HG02870 (cell line): Measurements from ENCODE around the gene TPPP3.

Experiments
- ATAC-seq: cut with Tn5 transposase; IDR thresholded peaks from one replicate; pipeline ENCODE4 v1.9.1; 2021; ENCODE audit warnings: mild to moderate bottlenecking, moderate library complexity; ENCODE audit not compliant: unreplicated experiment

Gene TPPP3

DNA sequence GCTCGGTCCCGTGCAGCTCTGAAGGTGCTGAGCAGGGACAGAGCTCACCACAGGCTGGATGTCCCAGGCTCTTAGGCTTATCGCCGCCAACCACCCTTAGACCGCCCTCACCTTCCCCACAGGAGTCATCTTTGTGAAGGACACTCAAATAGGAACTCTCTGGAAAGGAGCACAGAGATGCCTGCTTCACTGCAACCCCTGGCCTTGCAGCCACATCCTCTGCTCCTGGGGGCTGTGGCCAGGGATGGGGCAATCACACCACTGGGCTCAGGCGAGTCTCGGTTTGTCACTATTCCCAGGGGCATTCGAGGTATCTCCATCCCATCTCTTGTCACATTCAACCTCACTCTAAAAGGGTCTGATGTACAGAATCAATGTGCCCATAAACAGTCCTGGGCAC, 12.0 kb upstream of the TPPP3 start:
- no peak for ATAC-seq

DNA sequence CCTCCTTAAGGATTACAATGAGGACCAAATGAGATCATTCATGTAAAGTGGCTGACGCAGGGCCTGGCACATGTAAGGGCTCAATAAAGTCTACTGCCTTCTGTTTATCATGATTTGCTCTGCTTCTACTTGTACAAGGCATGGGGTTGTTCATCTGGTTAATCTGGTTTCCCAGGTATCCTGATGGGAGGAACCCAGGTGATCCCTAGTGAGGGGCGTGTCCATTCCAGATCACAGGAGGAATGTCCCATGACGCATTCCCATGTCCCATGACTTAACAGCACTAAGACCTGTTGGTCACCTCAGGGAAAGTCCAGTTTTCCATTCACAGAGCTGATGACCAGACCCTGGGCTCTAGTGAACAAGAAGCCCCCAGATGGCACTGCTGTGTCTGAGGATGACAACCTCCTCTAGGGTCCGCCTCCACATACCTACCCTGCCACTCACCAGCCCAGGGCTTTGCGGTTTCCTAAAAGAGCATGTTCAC, 11.5 kb upstream of the TPPP3 start:
- no peak for ATAC-seq

DNA sequence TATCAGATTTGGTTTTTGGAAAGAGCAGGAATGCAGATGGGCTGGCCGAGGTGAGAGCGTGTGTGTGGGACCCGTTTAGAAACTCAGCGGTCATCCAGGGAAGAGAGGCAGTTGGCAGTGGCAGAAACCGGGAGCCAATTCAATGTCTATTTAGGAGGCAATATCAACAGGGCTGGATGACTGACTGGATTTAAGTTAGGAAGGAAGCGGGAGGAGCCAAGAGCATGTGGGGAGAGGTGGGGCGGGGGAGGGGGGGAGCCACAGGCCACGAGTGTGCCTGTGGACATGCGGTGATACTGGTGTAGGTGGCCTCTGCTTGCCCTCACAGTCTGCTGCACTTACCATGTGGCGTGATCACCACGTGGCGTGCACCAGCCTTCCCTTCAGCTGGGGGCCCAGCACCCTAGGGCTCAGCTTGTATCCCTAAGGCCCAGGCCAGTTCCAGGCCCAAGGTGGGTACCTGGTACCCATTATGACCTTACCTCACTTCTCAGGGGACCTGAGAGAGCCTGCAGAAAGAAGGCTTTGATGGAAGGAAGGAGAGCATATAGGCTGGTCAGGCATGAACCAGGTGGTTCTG, 10.8 kb upstream of the TPPP3 start:
- ATAC-seq, result no peak

DNA sequence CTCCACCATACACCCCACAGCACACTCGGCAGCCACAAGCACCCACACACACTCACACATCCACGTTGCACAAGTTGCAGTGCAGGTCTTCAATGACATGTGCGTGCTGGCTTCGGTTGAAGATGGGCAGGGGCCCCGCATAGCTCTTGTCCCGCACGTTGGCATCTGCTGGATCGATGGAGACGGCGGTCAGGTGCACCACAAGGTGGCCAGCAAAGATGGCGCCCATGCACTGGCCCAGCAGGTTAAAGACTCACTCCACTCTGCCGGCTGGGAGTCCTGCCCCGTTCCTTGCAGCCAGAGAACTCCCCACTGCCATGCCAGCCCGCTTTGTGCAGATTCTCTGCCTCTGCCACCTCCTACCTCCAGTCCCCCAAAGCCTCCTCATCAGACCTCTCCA, 7.6 kb upstream of the TPPP3 start:
- ATAC-seq, result no peak

DNA sequence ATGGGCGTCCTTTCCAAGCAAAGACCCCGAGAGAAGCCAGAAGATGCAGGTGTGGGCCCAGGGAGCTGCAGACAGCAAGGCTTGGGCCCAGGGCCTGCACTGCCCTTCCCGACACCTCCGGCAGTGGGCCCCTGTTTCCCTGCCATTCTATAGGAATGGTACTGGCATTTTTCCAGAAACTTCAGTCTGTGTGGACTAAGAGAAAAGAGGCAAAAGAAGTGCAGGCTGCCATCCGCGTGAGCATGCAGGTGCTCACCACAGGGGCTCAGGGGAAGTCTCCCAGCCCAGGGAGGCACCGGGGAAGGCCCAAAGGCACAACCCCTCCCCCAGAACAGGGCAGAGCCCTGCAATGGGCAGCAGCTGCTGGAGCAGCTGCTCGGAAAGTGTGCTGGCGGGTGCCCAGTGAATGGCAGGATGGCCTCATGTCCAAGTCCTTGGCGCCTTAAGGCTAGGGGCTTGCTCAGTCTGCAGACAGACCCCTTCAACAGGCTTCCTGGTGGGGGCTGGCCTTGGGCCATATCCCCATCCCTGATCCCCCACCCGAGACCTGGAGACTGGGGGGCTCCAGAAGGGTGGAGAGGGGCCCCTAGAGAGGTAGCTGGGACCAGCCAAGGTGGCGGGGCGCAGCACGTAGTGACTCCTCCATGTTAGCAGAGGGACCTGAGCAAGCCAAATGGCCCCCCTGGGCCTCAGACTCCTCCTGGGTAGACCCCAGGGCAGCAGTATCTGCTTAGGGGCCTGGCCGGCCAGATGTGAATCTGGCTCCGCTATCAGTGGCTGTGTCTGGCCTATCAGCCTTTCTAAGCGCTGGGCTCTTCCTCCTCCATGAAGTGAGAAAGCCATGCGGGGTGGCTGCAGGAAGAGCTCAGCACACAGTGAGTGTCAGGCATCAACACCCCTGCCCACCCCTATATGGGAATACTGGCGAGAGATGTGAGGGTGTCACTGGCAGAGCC, 6.7 kb upstream of the TPPP3 start:
- ATAC-seq, result no peak

DNA sequence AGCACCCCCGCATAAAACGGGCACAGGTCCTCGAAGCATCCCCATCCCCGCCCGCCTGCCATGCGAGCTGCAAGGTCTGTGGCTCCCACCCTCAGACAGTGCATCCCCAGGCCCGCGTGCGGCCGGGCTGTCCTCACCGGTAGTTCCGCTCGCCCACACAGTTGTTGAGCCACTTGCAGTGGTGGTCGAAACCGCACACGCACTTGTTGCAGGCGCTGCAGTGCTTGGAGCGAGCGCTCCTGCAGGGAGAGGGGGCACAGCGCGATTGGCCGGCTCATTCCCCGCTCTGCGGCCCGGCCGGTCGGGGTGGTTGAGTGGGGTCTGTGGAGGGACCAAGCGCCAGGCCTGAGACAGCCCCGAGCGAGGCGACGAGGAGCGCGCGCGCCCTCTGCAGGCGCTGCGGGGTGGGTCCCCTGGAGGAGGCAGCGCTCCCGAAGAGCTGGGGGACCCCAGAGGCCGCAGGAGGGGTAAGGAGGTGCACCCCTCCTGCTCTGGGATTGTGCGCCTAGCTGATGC, 6.0 kb upstream of the TPPP3 start:
- no peak for ATAC-seq

DNA sequence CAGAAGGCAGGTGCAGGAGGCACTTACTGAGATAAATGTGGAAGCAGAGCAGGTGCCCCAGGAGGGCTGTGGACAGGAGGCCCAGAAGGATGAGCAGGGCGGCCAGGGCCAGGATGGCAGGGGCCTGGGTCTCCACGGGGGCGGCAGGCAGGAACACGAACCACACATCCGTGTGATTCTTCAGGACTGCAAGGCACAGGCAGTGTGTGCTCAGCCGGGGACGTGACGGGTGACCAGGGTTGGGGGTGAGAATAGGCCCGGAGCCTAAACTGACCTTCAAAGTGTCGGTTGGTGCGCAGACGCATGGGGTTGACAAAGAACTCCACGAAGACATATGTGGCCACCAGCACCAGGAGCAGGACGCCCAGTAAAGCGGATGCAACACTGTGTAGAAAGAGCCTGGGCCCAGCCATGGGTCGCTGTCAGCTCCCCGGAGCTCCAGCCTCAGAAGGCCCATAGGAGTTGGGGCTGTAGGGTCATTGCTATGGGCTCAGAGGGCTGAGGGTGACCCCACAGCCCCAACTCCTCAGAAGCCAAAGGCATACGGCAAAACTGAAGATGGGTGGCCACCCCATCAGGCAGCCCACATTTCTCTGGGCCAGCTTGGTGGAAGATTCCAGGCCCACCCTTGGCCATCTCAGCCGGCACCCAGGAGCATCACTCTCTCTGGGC, 5.4 kb upstream of the TPPP3 start:
- ATAC-seq, result no peak

DNA sequence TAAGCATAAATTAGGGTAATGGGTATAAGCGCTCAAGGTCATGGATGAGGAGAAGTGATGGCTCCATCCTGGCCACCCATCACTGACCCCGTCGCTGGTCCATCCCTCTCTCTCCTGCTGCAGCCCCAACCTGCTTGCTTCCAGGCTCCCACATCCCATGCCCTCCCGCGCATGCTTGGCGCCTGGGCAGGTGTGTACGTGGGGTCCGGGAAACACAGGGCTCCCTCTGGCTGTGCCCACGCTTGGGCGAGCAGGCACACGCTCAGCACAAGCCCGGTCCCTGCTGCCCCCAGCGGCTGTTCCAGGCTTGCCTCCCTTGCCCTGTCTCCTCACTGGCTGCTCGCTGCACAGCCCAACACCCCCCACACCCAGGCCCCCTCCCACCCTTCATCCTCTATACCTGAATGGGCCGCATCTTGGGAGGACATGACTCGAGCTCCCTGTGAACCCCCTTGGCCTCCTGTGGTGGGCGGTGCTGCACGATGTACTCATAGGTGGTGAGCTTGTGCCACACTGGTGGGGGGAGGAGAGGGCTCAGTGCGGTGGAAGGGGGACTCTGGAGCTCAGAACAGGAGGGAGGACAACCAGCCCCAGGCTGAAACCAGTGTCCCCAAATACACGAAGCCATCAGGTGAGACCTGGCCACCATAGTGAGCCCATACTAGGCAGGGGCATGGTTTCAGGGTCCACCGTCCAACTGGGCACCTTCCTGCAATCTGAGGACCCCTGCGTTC, 4.7 kb upstream of the TPPP3 start:
- ATAC-seq, result no peak

DNA sequence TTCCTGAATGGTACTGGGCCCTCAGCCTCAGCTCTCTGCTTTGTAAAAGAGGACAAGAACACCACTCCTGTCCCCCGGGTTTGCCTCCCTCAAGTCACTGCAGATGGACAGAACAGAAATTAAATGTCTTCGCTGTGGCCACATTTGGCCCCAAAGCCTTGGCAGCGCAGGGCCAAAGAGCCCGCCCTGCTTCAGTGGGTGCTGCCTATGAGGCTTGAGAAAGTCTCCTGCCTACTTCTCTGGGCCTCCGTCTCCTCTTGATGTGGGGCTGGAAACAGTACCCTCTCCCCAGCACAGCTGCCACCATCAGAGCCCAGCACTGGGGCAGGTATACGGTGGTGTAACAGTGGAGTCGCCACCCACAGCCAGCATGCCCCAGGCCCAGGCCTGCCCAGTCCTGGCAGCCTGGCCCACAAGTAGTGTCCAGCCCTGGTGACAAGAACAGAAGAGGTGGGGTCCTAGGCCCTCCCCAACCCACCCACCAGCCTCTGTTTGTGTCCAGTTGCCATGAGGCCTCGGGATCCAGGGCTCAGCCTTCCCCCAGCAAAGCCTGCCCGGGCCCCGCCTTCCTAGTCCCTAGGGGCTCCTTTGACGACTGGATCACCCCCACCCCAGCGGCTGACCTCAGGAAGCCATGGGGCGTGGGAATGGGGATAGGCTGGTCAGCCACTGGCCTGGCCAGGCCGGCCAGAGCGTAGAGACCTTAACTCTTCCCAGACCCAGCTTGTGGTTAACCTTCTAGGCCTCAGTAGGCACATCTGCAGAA, 3.9 kb upstream of the TPPP3 start:
- no peak for ATAC-seq

DNA sequence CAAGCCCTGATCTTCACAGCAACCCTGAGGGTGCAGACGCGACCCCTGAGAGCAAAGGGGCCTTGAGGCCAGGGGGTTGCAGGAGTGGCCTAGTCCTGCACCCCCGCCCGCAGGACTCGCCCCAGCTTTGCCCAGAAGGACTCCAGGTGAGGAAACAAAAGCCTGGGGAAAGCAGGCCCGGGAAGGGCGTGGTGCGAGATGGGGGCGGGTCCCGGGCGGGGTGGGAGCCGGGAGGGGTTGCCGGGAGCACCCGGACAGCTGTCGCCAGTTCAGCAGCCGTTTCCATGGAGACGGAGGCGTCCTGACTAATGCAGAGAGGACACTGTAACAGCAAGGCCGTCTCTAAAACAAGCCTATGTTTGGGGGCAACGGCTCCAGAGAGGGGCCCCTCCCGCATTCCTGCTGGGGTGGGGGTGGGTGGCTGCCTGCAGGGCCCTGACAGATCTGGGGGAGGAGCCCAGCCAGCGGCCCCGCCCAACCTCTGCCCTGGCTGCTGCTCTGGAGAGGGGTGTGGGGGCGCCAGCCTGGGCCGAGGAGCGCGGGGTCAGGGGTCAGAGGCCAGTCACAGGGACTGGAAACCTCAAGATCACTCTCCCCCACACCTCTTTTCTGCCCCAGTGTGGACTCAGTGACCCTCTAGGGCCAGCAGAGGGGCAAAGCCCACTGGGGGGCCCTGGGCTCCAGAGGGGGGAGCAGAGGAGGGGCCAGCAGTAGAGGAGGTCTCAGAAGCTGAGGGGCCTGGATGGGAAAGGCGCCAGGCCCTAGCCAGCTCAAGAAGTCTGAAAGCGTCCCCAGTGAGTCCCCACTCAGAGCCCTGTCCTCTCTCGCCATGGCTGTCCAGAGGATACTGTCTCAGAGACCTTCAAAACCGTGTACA, 3.1 kb upstream of the TPPP3 start:
- no peak for ATAC-seq

DNA sequence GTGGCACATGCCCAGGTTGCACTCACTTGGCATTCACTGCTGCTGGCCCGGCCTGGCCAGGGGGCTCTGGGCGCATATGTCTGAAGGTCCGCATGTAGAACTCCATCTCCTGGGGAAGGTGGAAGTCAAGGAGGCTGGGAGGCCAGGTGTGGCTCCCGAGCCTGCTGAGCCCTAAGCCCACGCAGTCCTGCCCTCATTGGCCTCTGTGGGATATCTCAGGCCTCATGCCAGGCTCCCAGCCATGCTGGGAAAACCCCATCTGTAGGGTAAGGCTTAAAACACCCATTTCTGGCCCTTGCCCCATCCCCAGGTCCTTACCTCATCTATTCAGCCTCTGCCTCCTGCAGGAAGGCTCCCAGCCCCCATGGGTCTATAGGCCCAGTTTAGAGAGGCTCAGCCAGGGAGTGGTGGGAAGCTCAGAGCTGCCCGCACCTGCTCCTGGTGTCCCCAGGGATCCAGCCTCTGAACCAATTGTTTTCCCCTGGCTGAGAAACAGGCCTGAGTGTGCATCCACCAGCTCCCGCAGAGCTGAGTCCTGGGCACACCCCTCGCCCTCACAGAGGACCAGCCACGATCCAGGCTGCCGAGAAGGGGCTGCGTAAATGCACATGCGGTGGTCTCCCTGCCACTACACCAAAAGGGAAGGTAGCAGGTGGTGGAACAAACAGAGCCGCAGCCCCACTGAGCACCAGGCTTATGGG, 2.3 kb upstream of the TPPP3 start:
- no peak for ATAC-seq

DNA sequence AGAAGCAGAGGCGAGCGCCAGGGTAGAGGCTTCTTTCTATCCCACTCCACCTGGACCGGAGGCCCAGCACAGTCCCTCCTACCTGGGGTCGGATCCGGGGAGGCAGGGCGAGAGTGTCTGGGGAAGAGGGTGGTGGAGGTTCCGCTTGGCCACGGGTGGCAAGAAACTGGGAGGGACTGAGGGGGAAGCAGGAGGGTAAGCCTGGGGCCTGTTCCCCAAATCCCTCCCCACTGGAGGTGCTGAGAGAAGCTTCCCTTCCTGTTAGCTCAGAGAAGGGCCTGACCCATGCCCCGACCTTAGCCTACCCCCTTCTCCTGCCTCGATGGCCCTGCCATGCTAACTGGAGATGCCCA, 1.8 kb upstream of the TPPP3 start:
- ATAC-seq, result no peak

DNA sequence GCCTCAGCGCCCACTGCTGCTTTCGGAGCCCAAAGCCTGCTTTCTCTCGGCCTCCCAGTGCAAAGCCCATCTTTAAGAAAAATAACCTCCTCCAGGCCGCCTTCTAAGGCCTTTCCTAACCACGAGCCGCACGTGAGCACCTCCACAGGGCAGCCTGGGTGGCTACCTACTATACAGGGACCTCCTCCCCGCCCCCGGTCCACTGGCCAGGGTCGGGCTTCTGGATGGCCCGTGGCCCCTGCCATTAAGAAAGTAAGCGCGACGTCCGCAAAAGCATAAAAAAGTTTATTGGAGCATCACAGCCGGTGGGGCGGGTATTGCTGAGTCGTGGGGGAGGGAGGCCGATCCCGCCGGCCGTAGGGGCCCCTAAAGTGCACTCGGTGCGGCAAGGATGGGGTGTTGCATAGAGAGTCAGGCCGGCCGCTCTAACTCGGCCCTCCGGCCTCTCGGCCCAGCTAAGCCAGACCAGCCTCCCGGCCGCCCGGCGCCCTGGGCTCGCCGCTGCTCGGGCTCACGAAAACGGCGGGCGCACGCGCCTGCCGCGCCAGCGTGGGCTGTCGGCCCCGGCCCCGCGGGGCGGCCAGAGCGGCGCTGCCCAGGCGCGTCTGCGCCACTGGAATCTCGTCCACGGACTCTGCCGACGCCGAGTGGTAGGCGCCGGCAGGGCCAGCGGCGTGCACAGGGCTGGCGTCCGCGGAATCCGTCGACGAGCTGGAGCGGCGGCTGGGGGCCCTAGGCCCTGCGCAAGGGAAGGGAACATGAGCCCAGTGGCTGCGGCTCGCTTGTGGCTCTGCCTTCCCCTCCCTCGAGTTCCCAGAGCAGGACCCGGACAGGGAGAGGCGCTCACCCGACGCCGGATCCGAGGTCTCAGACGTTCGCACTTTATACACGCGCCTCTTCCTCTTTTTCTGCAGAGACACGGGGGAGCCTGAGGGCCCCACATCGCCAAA, 1.1 kb upstream of the TPPP3 start:
- no peak for ATAC-seq

DNA sequence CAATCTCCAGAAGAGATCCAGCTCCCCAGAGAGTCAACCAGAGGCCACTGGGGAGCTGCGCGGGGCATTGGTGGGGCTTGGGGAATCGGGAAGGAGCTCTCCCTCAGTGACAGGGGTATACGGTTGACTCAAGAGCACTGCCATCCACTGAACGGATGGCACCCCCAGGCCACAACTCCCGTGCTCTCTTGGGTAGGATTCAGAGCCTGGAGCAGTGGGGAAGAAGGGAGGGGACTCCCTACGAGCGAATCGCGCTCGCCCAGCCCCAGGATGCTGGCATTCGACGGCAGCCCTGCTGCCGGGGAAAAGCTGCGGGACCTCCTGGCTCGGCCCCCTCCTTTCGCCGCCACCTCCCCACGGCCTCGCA, 473 bp upstream of the TPPP3 start:
- no peak for ATAC-seq

DNA sequence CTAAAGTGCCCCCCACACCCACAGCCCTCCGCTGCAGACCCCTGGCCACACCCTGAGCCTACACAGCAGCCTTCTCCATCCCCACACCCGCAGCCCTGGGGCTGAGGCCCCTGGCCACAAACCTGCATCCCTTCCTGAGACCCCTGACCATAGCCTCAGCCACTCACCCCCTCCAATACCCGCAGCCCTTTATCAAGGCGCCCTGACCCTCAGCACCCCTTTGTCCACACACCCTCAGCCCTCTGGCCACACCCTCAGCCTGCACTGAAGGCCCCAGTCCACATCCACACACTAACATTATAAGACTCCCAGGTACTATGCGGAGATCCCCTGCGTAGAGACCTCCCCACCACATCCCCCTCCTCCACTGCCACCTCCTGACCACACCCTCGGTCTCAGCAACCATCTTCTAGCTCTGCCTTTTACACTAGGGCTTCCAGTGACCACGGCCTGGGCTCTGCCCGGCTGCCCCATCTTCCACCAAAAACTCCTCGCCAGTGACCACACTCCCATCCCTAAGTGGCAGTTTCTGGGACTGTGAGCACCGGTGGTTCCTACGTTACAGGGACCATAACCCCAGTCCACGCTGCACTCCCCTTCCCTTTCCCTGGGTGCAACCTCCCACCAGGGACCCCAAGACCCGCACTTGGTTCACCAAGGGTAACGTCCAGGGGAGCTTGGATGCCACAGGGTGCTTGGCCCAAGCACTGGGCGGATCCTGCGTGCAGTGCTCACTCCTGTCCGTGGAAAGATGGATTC, 818 bp downstream of the TPPP3 start:
- ATAC-seq, result no peak

DNA sequence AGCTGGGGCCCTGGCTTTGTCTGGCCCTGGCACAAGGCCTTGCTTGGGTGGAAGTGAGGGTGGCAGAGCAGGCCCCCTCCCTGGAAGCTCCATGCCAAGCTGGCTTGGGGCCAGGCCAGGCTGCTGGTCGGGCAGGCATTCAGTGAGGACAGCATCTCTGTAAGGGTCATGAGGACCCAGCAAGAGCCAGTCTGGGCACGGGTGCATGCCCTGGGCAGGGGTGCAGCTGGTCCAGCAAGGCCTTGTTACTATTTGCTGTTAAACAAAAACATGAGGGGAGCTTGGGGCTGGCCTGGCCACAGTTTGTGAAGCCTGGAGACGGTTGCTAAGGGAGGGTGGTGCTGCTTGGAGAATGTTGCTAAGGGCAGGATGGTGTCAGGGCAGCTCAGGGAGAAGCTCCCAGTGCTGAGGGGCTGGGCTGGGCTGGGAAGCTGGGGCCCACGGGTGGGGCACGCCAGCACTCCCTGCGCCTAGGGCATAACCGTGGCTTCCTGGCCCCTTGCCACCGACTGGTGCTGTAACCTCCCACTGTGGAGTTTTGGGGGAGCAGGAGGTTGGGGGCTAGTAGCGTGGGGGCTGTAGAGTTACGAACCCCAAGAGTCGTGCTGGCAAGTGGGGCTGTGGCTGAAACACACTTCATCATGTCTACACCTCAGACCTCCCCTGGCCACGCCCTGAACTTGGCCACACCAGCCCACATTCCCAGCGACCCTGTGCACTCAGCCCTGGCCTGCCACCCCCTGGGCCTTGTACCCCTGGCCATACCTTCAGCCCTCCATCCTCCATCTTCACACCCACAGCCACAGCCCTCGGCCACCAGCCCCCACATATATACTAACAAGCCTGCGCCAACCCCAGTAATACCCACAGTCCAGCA, 1.6 kb downstream of the TPPP3 start:
- no peak for ATAC-seq
